HEK293 (cell line): Measurements from ENCODE around the gene ARHGAP15.

Source experiments
- CTCF ChIA-PET: fragments of 350-600 bp; formaldehyde crosslinking; extraction: SDS; loops from one replicate; lab custom pipeline; 2021; ENCODE audit warnings: antibody characterized with exemption; lab: Yijun Ruan, JAX
- POLR2A ChIA-PET: fragments of 300-600 bp; formaldehyde crosslinking; extraction: SDS; loops from one replicate; lab custom pipeline; 2020; ENCODE audit warnings: antibody characterized with exemption, inconsistent platforms; lab: Yijun Ruan, JAX
- H3K27ac ChIP-seq: fragments of 200-500 bp; sonication (Bioruptor generic); 2 replicates; pipeline ENCODE4 v1.5.1; 2014; ENCODE audit warnings: low read depth, low read length, control low read depth, inconsistent platforms; ENCODE audit errors: extremely low read depth
- H3K36me3 ChIP-seq, 2 experiments: fragments of 200-500 bp in 1 of 2; sonication (Bioruptor generic) in 1 of 2; 1 replicate in 1 of 2; 2 replicates in 1 of 2; pipeline ENCODE4 v1.5.1; 2014 to 2017; ENCODE audit warnings: inconsistent platforms in 2 of 2, low read length in 2 of 2; ENCODE audit not compliant: control insufficient read depth in 2 of 2, insufficient read depth in 1 of 2
- H3K4me1 ChIP-seq: fragments of 200-500 bp; sonication (Bioruptor generic); 2 replicates; pipeline ENCODE4 v1.5.1; 2014; ENCODE audit warnings: mild to moderate bottlenecking, low read length, inconsistent platforms; ENCODE audit not compliant: control insufficient read depth, insufficient read depth
- H3K4me3 ChIP-seq: 2 replicates; pipeline ENCODE4 v1.5.1; 2011; ENCODE audit warnings: low read depth, mild to moderate bottlenecking, control low read depth, low read length, moderate library complexity
- H3K9me3 ChIP-seq: fragments of 200-500 bp; sonication (Bioruptor generic); 2 replicates; pipeline ENCODE4 v1.5.1; 2014; ENCODE audit warnings: low read depth, low read length, inconsistent platforms; ENCODE audit not compliant: control insufficient read depth, insufficient read depth
- GLIS2 ChIP-seq: fragments of 450-650 bp; formaldehyde crosslinking; IDR thresholded peaks from 2 replicates; pipeline ENCODE4 v1.5.1; 2016; ENCODE audit warnings: missing biosample characterization, missing genetic modification characterization
- INSM2 ChIP-seq: fragments of 450-650 bp; formaldehyde crosslinking; IDR thresholded peaks from 2 replicates; pipeline ENCODE4 v1.5.1; 2016; ENCODE audit warnings: missing biosample characterization, missing genetic modification characterization
- SCRT2 ChIP-seq: fragments of 450-650 bp; formaldehyde crosslinking; IDR thresholded peaks from 2 replicates; pipeline ENCODE4 v1.5.1; 2016; ENCODE audit warnings: missing biosample characterization, missing genetic modification characterization
- ZBTB11 ChIP-seq: fragments of 450-650 bp; formaldehyde crosslinking; conservative IDR thresholded peaks from 2 replicates; pipeline ENCODE4 v1.5.1; 2016; ENCODE audit warnings: low read depth, missing biosample characterization, missing genetic modification characterization
- ZBTB21 ChIP-seq: fragments of 450-650 bp; formaldehyde crosslinking; IDR thresholded peaks from 2 replicates; pipeline ENCODE4 v1.5.1; 2017; ENCODE audit warnings: missing biosample characterization, missing genetic modification characterization
- ZNF174 ChIP-seq: fragments of 450-650 bp; formaldehyde crosslinking; IDR thresholded peaks from 2 replicates; pipeline ENCODE4 v1.5.0; 2017; ENCODE audit warnings: missing biosample characterization, mild to moderate bottlenecking, missing genetic modification characterization
- ZNF2 ChIP-seq: fragments of 450-650 bp; formaldehyde crosslinking; IDR thresholded peaks from 2 replicates; pipeline ENCODE4 v1.5.1; 2016; ENCODE audit warnings: missing biosample characterization, missing genetic modification characterization
- ZNF266 ChIP-seq: fragments of 450-650 bp; formaldehyde crosslinking; IDR thresholded peaks from 2 replicates; pipeline ENCODE4 v1.5.1; 2016; ENCODE audit warnings: missing biosample characterization, missing genetic modification characterization, low read depth
- ZNF274 ChIP-seq, 2 experiments: fragments of 200-500 bp in 1 of 2; fragments of 450-650 bp in 1 of 2; sonication (Bioruptor generic) in 1 of 2; formaldehyde crosslinking in 1 of 2; IDR thresholded peaks; 2 replicates each; pipeline versions ENCODE4 v1.5.1 to v1.6.1; 2014 to 2016; ENCODE audit warnings: borderline replicate concordance in 1 of 2, inconsistent platforms in 1 of 2, low read length in 1 of 2, missing biosample characterization in 1 of 2, missing genetic modification characterization in 1 of 2
- ZNF423 ChIP-seq: fragments of 450-650 bp; formaldehyde crosslinking; IDR thresholded peaks from 2 replicates; pipeline ENCODE4 v1.5.1; 2016; ENCODE audit warnings: missing biosample characterization, missing genetic modification characterization
- ZNF677 ChIP-seq: fragments of 450-650 bp; IDR thresholded peaks from 2 replicates; pipeline ENCODE4 v1.5.0; 2018; ENCODE audit warnings: missing biosample characterization, mild to moderate bottlenecking, missing genetic modification characterization, moderate library complexity
- ZNF792 ChIP-seq: fragments of 450-650 bp; formaldehyde crosslinking; IDR thresholded peaks from 2 replicates; pipeline ENCODE4 v1.5.1; 2016; ENCODE audit warnings: missing biosample characterization, missing genetic modification characterization
- ZSCAN18 ChIP-seq: fragments of 450-650 bp; formaldehyde crosslinking; IDR thresholded peaks from 2 replicates; pipeline ENCODE4 v1.5.1; 2016; ENCODE audit warnings: missing biosample characterization, missing genetic modification characterization
- TF ChIP-seq, protein P1 (sequence below): fragments of 450-650 bp; formaldehyde crosslinking; IDR thresholded peaks from 2 replicates; pipeline ENCODE4 v1.5.1; 2016; ENCODE audit warnings: missing biosample characterization, missing genetic modification characterization, low read depth
- TF ChIP-seq, protein P2 (sequence below): fragments of 450-650 bp; formaldehyde crosslinking; conservative IDR thresholded peaks from 2 replicates; pipeline ENCODE4 v1.5.1; 2016; ENCODE audit warnings: low read depth, missing biosample characterization, missing genetic modification characterization
- TF ChIP-seq, protein P3 (sequence below): fragments of 450-650 bp; formaldehyde crosslinking; IDR thresholded peaks from 2 replicates; pipeline ENCODE4 v1.5.1; 2017; ENCODE audit warnings: missing biosample characterization, mild to moderate bottlenecking, missing genetic modification characterization, moderate library complexity

The ARHGAP15 gene

DNA sequence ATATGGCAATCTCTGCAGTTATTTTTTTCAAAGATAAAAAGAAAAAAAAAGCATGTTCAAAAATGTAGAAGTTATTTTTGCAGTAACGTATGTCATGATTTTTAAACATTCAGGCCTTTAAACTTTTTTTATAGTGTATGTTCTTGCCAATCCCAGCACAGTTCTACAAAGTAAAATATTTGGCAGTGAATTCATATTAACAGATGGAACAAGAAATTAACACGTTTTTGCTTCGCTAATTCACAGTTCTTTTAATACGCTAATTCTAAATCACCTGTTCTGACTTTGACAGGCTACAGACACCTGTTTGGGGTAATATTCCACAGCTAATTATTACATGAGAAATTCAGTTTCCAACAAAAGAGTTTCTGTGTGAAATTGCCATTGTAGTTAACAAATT lies 183.2 kb downstream of the ARHGAP15 start:
- Histone ChIP-seq H3K27ac (no peak overlapping the region), H3K9me3 (no peaks in the 10 kb centered on the region), H3K4me3 (no peak overlapping the region)
- POLR2A ChIA-PET: no interaction called here
- CTCF ChIA-PET: interaction anchor here (1.4 kb wide), 1 partner anchor 28 kb away, joined by 4 read pairs; no protein-coding TSS in a partner anchor
- TF ChIP-seq ZNF423 (tag by site-specific recombination) (no peak), ZNF274 (IDR thresholded peaks at IDR 0.05; ENCODE audit: low read length) (no peak), ZNF274 (tag by site-specific recombination; IDR thresholded peaks at IDR 0.05; ENCODE audit: borderline replicate concordance) (no peak), ZNF266 (no peak), ZBTB11 (tag by site-specific recombination) (no peak), ZNF2 (no peak)
- TF ChIP-seq, protein P1, sequence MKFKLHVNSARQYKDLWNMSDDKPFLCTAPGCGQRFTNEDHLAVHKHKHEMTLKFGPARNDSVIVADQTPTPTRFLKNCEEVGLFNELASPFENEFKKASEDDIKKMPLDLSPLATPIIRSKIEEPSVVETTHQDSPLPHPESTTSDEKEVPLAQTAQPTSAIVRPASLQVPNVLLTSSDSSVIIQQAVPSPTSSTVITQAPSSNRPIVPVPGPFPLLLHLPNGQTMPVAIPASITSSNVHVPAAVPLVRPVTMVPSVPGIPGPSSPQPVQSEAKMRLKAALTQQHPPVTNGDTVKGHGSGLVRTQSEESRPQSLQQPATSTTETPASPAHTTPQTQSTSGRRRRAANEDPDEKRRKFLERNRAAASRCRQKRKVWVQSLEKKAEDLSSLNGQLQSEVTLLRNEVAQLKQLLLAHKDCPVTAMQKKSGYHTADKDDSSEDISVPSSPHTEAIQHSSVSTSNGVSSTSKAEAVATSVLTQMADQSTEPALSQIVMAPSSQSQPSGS: no peak
- TF ChIP-seq, all 188 proteins: peak for 0
- Histone ChIP-seq H3K4me1 (no peaks in the 10 kb centered on the region), H3K36me3 (no peaks in the 10 kb centered on the region)

DNA sequence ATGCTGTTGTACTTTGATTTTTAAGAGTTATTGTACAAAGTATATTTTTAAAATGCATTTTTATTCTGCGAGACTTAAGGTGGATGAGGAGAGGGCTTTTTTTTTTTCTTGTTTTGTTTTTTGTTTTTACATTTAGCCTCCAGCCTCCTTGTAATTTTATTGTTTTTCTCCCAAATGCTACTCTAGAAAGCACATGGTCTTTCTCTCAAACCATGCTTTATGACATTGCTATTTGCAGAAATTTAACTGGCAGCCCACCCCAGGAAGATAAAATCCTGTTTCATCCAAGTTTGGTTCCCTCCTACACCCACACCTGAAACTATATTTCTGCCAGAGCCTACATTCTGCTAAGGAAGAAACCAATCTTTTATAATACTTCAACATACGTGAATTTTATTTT lies 184.6 kb downstream of the ARHGAP15 start:
- CTCF ChIA-PET: interaction anchor here (2.0 kb wide), 1 partner anchor 30 kb away, joined by 5 read pairs; no protein-coding TSS in a partner anchor
- Histone ChIP-seq H3K27ac (no peak overlapping the region), H3K4me1 (no peaks in the 10 kb centered on the region), H3K36me3 (no peaks in the 10 kb centered on the region)
- POLR2A ChIA-PET: no interaction called here
- TF ChIP-seq, protein P2, sequence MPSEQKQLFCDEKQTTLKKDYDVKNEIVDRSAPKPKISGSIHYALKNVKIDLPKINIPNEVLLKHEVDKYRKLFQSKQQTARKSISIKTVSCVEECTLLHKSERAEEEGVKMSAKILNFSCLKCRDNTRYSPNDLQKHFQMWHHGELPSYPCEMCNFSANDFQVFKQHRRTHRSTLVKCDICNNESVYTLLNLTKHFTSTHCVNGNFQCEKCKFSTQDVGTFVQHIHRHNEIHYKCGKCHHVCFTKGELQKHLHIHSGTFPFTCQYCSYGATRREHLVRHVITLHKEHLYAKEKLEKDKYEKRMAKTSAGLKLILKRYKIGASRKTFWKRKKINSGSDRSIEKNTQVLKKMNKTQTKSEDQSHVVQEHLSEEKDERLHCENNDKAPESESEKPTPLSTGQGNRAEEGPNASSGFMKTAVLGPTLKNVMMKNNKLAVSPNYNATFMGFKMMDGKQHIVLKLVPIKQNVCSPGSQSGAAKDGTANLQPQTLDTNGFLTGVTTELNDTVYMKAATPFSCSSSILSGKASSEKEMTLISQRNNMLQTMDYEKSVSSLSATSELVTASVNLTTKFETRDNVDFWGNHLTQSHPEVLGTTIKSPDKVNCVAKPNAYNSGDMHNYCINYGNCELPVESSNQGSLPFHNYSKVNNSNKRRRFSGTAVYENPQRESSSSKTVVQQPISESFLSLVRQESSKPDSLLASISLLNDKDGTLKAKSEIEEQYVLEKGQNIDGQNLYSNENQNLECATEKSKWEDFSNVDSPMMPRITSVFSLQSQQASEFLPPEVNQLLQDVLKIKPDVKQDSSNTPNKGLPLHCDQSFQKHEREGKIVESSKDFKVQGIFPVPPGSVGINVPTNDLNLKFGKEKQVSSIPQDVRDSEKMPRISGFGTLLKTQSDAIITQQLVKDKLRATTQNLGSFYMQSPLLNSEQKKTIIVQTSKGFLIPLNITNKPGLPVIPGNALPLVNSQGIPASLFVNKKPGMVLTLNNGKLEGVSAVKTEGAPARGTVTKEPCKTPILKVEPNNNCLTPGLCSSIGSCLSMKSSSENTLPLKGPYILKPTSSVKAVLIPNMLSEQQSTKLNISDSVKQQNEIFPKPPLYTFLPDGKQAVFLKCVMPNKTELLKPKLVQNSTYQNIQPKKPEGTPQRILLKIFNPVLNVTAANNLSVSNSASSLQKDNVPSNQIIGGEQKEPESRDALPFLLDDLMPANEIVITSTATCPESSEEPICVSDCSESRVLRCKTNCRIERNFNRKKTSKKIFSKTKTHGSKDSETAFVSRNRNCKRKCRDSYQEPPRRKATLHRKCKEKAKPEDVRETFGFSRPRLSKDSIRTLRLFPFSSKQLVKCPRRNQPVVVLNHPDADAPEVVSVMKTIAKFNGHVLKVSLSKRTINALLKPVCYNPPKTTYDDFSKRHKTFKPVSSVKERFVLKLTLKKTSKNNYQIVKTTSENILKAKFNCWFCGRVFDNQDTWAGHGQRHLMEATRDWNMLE (tag by site-specific recombination): no peak
- TF ChIP-seq ZNF792 (tag by site-specific recombination) (no peak), GLIS2 (no peak)
- TF ChIP-seq, all 188 proteins: peak for 0
- Histone ChIP-seq H3K4me3 (no peak overlapping the region), H3K9me3 (no peaks in the 10 kb centered on the region)

- no peak overlapping the region for H3K27ac ChIP-seq
- no peaks in the 10 kb centered on the region for H3K9me3 ChIP-seq
- no peaks in the 10 kb centered on the region for H3K36me3 ChIP-seq
- H3K4me3 ChIP-seq: no peak overlapping the region
- ChIA-PET CTCF (interaction anchor here (0.6 kb wide), 1 partner anchor 34 kb away, joined by 3 read pairs; no protein-coding TSS in a partner anchor), POLR2A (no interaction called here)
- H3K4me1 ChIP-seq: peaks cover 6% of the 10 kb centered on the region; the same call in 1 of the 2 replicates
- no peak for TF ChIP-seq SCRT2 (tag by site-specific recombination)
- TF ChIP-seq INSM2 (tag by site-specific recombination): no peak
- no peak for TF ChIP-seq ZNF677 (tag by site-specific recombination)
- TF ChIP-seq ZNF174 (tag by site-specific recombination): no peak
- TF ChIP-seq ZSCAN18 (tag by site-specific recombination): no peak
- TF ChIP-seq, protein P3, sequence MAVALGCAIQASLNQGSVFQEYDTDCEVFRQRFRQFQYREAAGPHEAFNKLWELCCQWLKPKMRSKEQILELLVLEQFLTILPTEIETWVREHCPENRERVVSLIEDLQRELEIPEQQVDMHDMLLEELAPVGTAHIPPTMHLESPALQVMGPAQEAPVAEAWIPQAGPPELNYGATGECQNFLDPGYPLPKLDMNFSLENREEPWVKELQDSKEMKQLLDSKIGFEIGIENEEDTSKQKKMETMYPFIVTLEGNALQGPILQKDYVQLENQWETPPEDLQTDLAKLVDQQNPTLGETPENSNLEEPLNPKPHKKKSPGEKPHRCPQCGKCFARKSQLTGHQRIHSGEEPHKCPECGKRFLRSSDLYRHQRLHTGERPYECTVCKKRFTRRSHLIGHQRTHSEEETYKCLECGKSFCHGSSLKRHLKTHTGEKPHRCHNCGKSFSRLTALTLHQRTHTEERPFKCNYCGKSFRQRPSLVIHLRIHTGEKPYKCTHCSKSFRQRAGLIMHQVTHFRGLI: peak; percentile 88
- TF ChIP-seq ZBTB21 (tag by site-specific recombination): no peak
These were observed 192.8 kb downstream of the ARHGAP15 start for GRCh38 chr2:143321994-143322393.
